Prostate gland (tissue), 2 donors: ENCODE results near the gene ARID3C. TPM values are rescaled to one million over a fixed set of nuclear protein-coding genes. Genes with fewer than 3 reads are reported as not detected.

Experiments used
- small RNA-seq, 2 donors: library from RNA; depleted of rRNA; stranded (forward); fragments of <200 nt; gene quantifications; one replicate each; pipeline ENCODE3, GENCODE V24; 2016
- total RNA-seq, 2 donors: library from RNA; depleted of rRNA; stranded (reverse); fragments of >200 nt; gene quantifications; one replicate each; pipeline ENCODE4 v1.1.0, GENCODE V29; 2016

ARID3C gene
- total RNA-seq, 2 donors from 2014 or later: 1.1 TPM; not detected in 1

Small RNA genes lying within 50 kb of the gene (small RNA-seq; reads per million reads assigned to genes)
- 0 reads per million in 2 donors for gene CCL27

Other genes starting within 250 kb of the ARID3C start
- 10 to 100 TPM; 14.4 to 16.5 TPM for gene FAM219A, start 170.5 kb downstream of the ARID3C start, total RNA-seq
- gene DNAI1, start 170.3 kb downstream of the ARID3C start, total RNA-seq: 1 to 10 TPM in 1 of 2 donors, not detected in 1; 5.6 TPM
- gene ENHO, start 106.1 kb downstream of the ARID3C start, total RNA-seq: 10 to 100 TPM; 20.9 to 28.2 TPM
- 10 to 100 TPM in 1 of 2 donors, 1 to 10 TPM in 1; 2.7 to 13.3 TPM for gene CNTFR, start 39.3 kb downstream of the ARID3C start, total RNA-seq
- gene RPP25L, start 17.0 kb downstream of the ARID3C start, total RNA-seq: 10 to 100 TPM; 52.1 to 53.2 TPM
- gene DCTN3, start 8.6 kb downstream of the ARID3C start, total RNA-seq: 100 to 1,000 TPM in 1 of 2 donors, 10 to 100 TPM in 1; 73.8 to 112 TPM
- gene SIGMAR1, start 8.7 kb upstream of the ARID3C start, total RNA-seq: 100 to 1,000 TPM; 103 to 142 TPM
- gene GALT, start 17.6 kb upstream of the ARID3C start, total RNA-seq: 10 to 100 TPM; 55.2 to 55.9 TPM
- 10 to 100 TPM; 25.8 to 73.5 TPM for gene IL11RA, start 23.1 kb upstream of the ARID3C start, total RNA-seq
- gene CCL27, start 33.6 kb upstream of the ARID3C start, total RNA-seq: not detected
- gene CCL19, start 62.2 kb upstream of the ARID3C start, total RNA-seq: 1 to 10 TPM in 1 of 2 donors, not detected in 1; 1.8 TPM
- 10 to 100 TPM in 1 of 2 donors, 1 to 10 TPM in 1; 7.2 to 24.5 TPM for gene CCL21, start 81.1 kb upstream of the ARID3C start, total RNA-seq